ENCODE results near the gene YIPF5.

The YIPF5 gene

DNA sequence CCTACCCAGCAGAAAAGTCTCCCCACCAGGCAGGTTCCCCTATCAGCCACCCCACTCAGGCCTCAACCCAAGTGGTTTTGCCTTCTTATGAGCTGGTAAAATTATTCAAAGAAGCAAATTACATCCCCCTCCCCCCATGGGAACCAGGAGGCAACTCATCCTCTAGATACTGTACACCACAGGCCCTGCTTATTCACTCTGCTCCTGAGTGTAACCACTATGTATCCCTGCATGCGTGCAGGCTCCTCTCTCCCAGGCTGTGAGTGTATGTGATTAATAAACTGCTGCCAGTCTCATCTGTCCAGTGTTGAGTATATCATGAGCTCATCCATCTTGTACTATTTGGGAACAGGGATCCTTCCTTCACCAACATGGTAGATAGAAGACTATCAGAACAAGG is 8.8 kb upstream of the YIPF5 start:
- no peak for DNase-seq (ENCODE audit: low read depth in 2 of 2)

DNA sequence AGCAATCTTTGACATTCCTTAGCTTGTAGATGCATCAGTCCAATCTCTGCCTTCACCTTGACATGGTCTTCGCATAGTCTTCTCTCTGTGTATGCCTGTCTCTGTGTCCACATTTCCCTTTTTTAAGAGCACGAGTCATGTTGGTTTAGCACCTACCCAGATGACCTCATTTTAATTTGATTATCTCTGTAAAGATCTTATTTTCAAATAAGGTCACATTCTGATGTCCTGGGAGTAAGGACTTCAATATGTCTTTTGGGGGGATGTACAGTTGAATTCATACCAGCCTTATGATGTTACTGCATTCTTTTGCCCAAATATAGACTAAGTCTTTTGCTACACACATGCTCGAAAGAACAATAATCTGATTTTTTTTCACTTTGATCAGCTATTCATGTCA is 7.1 kb upstream of the YIPF5 start:
- no peak for DNase-seq (ENCODE audit: low read depth in 2 of 2)

DNA sequence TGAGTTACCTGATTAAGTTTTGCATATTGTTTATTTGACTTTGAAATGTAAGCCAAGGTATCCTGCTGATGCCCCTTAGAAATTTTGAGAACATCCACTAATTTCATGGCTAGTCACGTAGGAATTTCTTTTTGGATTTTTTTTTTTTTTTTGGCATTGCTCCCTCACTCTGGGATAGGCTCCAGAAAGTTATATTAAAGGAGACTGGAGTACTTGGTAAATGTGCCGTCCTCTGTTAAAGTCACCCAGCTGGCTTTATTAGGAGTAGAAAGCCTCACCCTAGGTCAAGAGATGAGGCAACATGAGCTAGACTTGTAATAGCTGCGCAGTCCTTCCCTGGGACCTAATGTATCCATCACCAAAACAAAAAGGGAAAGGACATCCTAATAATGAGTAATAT is 3.3 kb upstream of the YIPF5 start:
- DNase-seq (ENCODE audit: low read depth in 2 of 2): no peak

DNA sequence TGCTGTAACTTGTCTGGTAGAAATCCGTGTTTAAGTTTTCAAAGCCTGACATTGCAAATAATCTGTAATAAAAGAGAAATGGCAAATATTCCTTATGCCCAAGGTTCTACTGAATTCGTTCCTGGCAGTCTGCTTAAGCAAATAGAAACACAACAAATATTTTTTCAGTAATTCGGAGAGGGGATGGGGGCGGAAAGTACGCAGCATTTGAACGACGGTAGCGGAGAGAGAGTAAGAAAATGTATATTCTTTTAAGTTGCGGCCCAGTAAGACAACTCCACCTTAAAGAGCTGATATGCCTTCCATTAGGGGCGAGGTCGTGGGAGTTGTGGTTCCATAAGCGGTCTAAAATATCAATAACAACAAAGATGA is 569 bp downstream of the YIPF5 start:
- DNase-seq (ENCODE audit: low read depth in 2 of 2): no peak

DNA sequence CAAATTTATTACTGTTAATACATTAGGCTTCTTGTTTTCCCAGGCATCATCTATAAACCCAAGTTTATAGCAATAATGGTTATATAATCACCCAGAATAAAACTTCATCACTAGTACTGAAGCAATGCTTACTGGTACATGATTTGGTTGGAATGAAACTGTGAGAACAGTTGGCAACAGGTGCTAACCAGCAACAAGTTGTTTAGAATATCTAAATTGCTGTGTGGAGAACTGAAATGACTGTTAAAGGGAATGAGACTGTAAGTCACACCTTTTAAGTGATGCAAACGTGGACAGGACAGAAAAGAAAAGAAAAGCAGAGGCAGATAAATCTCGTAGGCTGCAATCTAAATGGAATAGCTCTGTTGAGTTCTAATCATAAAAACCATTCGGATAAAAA is 2.5 kb downstream of the YIPF5 start:
- no peak for DNase-seq (ENCODE audit: low read depth in 2 of 2)

DNA sequence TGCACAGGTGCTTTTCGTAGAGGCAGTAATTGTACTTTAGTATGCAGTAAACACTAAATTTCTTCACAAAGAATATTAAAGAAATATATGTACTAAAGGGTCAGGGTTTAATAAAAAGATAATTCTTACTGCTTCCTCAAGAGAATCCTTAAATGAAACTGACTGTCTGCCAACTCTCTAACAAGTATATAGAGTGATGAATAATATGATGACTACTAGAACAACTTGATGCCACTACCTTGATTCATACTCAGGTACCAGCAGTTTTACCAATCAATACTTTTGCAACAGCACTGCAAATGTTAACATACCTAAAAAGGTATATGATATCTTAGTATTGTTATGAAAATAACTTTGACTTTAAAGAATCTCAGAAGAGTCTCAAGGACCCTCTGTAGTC is 3.8 kb downstream of the YIPF5 start:
- no peak for DNase-seq (ENCODE audit: low read depth in 2 of 2)

DNA sequence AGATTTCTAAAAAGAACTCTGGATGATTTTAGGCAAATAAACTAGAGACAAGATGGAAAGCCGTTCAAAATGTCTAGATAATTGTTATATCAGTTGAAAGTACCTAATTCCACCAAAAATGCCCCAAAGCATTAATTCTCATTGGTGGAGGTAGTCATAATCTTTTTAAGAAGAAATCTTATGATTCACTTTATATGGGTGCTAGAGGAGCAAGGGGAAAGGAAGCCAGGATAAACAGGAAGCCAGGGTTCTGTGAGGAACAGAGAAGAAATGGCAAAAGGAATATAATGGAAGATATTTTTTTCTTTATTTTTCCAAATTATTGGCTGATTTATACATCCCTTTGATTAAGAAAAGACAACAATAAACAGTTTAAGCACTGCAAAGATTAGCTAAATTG is 7.8 kb downstream of the YIPF5 start:
- DNase-seq (ENCODE audit: low read depth in 2 of 2): no peak

DNA sequence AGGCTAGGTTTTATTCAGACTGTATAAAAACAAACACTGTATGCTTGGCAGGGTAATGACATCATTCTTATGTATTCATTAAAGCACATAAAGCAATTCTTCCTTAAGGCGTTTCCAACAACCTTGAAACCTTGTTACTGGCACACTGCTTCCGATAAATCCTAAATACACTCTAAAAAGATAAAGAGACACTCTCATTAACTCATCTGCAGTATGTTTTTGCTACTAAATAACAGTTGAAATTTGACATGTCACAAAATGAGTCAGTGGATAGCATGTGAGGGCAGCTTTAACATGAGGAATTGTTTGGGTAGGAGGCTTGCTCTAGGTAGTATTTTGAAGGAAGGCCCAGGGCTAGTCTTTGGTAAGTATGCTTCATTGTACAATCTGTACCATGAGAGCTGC is 13.7 kb downstream of the YIPF5 start:
- no peak for DNase-seq (ENCODE audit: low read depth in 2 of 2)

DNA sequence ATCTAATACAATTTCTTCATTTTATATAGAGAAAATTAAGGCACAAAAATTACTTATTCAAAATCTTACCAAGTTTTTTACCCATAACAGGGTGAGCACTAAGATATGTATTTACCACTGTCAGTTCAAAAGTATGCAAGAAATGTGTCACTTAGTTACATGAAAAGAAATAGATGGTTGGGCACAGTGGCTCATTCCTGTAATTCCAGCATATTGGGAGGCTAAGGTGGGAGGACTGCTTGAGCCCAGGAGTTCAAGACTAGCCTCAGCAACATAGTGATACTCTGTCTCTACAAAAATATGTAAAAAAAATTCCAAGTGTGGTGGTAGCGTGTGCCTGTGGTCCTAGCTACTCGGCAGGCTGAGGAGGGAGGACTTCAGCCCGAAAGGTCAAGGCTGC is 19.4 kb downstream of the YIPF5 start:
- DNase-seq (ENCODE audit: low read depth in 2 of 2): no peak

DNA sequence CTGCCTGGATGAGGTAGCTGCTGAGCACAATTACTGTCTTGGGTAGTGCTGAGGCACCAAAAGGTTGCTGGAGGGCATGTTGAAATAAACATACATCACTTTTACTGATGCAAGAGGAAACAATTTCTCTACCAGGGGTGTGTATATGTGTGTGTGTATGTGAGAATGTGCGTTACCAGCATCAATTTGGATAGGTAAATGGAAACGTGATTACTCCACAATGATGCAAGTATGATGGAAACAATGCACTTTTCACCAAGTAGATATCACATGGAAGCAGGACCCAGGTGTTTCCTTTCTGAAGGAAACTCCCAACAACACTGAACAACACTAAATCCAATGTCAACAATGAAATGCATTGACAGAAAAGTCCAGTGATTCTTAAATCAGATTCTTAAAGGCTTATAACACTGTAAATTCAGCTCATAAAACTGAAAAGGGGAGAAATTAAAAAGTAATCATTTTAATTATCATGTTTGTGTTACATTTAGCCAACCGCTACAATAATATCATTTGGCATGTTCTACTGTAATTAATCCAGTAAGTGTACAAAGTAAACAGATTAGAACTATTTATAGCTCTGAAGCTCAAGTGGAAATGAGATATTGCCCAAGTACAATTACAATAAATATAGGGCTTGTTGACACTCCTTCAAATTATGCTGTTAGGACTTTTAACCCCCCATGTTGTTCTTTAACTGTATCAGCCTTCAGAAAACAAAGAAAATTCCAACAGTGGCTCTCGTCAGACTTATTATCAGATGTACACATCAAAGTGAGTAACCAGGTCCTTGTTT is 25.3 kb downstream of the YIPF5 start:
- no peak for DNase-seq (ENCODE audit: low read depth in 2 of 2)

DNA sequence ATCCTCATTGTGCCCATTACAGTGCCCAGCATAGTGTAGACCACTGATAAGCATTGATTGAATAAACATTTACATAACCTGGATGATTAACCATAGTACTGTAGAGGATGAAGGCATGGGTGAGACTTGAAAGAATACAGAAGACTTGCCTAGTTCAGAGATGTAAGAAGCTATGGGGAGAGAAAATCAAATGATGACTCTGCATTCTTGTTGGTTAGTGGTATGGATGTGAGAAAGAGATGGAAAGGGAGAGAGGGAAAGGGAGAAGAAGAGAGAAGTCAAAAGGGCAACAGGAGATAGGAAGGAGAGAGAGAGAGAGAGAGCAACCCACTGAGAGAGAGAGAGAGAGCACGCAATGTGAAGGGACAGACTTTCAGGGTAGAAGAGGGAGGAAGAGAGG is 26.8 kb downstream of the YIPF5 start:
- no peak for DNase-seq (ENCODE audit: low read depth in 2 of 2)

DNA sequence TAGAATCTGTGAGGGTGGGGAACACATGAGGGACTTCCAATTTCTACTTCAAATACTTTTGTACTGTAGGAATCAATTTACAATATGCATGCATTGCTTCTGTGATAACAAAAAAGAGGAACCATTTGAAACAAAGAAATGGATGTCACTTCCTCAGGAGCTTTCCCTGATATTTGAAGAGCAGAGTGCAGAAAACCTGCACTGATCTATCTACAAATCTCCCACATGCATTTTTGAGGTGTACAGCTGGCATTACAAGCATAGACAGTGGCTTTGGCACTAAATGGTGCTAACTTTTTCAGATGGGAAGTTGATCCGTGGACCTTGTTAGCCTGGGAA is 27.7 kb downstream of the YIPF5 start:
- DNase-seq (ENCODE audit: low read depth in 2 of 2): no peak

DNA sequence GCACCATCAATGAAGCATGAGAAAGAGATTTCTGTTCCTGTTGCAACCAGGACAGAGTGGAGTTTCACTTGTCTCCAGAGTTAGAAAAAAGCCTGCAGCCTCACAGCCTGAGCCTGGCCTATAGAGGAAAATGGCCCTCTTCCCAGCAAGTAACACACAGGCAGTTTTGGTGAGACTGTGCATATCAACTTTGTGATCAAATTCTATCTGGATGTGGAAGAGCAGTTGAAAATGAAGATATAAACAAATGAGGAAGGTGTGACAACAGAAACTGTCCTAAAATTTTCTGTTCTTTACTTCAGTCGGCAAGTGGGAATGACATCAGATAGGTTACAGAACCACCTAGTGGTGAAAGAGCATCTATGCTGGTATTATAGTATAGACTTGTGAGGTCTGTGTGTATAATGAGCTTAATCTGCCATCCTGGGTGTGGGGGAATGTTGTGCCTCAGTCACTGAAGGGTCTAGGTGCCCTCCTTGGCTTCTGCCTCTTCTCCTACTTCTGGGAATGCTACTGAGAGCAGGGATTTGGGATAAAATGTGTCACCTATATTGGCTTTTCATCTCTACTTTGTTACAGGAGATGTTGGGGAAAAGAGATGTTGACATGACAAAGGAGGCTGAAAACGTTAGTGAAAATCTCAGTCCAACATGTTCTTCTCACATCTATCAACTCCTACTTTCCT is 28.2 kb downstream of the YIPF5 start:
- no peak for DNase-seq (ENCODE audit: low read depth in 2 of 2)

DNA sequence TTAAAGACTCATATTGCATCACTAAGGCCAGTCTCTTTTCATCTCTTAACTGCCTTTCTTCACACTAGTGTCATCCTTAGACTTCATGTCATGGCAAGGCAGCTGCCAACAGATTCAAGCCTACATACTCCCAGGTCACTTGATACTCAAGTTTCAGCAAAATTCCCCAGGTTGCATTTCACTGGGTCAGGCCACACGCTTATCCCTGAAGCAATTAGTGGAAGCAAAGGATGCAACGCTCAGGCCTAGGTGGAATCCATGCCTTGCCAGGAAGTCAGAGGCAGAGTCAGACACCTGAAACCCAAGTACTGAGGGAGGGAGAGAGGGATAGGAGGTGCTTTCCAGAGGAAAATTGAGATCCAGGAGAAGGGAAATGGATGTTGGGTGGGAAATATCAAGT is 28.9 kb downstream of the YIPF5 start:
- no peak for DNase-seq (ENCODE audit: low read depth in 2 of 2)

DNA sequence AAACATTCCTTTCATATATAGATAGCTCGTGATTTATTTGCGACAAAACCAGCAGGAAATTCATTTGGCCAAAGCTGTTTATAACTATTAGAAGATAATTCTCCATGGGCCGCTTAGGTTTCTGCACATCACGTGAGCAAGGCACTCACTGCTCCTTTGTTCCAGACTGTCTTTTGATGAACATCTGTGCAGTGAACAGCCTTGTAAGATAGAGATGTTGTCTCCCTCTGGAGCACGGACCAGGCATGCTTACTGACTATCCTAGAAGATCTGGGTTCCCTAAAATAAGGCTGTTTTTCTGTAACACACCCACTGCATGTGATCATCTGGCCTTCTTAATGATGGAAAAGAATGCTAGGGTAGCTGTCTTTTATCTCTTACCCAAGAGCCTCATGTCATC is 30.9 kb downstream of the YIPF5 start:
- no peak for DNase-seq (ENCODE audit: low read depth in 2 of 2)

DNA sequence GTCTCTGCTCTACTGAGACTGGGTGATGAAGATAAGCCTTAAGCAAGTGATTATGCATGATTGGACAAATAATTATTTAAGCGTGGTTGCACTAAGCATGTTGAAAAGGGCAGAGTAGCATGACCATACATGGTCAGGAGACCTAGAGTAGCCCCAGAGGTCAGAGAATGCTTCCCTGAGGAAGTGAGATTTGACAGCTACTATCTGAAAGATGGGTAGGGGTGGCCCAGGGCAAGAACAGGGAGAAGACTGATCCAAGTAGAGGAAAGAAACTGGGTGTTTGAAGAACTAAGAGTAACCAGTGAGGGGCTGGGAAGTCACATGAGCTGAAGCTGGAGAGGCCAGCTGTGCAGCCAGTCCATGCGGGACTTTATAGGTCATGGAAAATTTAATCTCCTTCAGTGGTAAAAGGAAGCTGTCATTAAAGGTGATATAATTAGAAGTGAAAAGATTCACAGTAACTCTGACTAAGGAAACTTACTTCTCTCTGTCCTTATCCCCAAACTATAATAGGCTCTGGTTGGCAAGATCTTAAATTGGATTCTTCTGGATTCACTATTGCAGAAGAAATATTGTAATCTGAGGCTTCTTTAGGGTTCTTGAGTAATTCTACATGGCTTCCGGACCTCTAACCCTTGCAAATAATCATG is 35.2 kb downstream of the YIPF5 start:
- DNase-seq (ENCODE audit: low read depth in 2 of 2): no peak

DNA sequence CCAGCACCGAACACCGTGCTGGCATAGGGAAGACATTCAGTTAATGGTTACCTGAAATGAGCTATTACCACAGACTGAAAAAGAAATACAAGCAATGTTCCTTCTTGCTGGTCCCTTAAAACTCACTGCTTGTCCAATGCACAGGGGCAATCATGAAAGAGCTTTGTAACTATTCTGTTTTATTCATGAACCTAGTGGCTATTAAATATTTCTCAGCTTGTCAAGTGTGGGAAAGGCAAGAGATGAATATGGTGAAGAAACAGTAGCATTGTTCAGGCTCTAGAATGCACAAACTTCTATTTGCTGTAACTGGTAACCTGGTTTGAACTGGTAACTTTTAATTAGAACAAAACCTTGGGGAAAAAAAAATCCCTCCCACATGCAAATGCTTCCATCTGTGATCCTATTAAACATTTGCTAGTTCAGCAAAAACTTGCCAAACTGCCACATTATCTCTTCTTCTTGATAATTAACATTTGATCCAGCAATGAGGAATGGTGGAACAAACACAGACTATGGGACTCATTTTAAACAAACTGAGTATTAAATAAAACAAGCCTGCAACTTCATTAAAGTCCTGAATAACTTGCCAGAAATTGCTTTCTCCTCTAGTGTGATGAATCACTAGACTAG is 36.1 kb downstream of the YIPF5 start:
- DNase-seq (ENCODE audit: low read depth in 2 of 2): no peak

DNA sequence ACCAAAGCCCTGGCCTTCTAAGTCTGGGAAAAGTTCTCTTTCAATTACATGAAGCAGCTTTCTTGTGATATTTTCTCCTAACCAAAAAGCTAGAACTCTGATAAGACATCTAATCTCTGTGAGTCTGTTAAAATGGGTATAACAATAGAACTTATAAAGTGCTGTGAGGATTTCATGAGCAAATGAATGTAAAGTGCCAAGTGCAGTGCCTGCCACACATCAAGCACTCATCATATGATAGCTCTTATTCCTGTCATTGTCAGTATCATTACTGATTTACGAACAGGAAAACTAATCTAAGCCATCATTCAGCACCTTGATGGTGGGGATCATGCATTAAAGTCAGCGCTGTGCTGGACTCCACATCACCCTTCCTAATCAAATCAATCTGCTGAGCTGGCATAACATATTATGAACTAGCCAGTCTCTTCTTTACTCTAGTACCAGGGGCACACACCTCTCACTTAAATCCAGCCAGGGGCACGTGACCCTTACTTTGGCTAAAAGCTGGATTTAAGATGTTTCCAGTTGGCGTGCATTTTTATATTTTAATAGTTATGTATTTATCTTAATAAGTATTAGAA is 37.3 kb downstream of the YIPF5 start:
- DNase-seq (ENCODE audit: low read depth in 2 of 2): no peak

DNA sequence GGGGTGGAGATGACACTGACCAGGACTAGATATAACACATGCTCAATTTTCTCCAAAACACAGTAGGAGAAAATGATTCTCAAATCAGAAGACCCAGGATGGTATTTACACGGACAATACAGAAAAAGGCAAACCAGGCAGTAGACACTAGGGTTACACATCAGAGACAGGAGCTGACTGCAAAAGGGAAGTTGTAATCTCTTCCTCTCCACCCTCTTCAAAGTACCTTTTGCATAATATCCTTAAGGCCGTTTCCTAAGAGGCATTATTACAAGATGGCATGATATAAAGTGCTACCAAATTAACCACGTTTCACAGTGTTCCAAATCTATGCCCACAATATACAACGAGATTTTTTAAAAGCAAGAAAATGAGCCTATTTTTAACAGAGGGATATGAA is 39.2 kb downstream of the YIPF5 start:
- DNase-seq (ENCODE audit: low read depth in 2 of 2): no peak

DNA sequence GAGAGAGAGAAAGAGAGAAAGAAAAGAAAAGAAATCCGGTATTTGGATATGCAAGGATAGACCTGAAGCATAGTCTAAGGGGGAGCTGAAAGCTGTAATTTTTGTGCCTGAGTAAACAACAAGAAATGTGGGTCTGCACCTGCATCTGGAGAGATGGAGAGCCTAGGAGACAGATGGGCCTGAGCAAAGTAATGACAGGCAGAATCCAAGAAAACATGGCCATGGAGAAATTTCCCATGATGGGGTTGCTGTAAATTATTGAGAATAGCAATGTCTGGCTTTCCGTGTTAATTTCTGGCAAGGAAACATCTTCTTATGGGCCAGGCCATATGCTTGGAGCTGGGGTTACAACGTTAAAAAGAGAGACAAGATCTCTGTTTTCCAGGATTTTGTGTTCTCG is 40.2 kb downstream of the YIPF5 start:
- DNase-seq (ENCODE audit: low read depth in 2 of 2): no peak

DNA sequence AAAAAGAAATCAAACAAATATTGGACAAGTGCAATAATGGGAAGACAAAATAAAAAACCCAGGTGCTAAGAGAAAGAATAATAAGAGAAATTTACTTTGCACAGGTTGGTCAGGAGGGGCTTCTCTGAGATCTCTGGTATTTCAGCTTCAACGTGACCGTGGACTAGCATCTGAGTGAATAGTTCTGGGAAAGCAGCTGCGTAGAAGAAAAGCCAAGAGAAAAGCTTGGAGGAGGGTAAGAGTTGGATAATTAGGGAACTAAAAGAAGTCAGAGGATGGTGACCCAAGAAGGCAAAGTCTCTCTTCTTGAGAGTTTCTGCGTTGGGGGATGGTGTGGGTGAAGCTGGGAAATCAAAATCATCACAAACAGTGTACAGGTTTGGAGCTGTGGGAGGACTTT is 41.6 kb downstream of the YIPF5 start:
- no peak for DNase-seq (ENCODE audit: low read depth in 2 of 2)

DNA sequence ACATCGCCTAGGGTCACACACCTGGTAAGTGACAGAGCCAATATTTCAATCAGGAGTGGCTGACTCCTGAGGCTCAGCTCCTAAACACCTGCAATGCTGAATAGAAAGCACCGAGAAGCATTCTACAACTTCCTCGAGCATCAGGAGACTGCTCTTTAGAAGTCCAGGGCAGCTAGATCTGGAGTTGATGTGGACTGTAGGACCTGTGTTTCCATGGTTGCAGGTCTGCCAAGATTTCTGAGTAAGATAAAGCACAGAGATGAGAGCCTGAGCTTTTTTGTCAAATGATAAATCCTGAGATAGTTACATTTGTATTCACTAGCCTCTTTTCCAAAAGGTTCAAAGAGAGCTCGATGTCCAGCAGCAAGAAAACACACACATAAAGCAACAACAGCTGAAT is 43.8 kb downstream of the YIPF5 start:
- DNase-seq (ENCODE audit: low read depth in 2 of 2): no peak

All from stimulated activated CD8-positive, alpha-beta memory T cell treated with anti-CD3 and anti-CD28 coated beads, Interleukin-7, amount 100 ng/mL, for 1 hour (primary cell).